ENCODE measurements around the gene CBX2. TPM values are rescaled to one million over a fixed set of nuclear protein-coding genes. Genes with fewer than 3 reads are reported as not detected.

Gene CBX2
- total RNA-seq, 1 experiment from 2014 or later, result 28.3 TPM

DNA sequence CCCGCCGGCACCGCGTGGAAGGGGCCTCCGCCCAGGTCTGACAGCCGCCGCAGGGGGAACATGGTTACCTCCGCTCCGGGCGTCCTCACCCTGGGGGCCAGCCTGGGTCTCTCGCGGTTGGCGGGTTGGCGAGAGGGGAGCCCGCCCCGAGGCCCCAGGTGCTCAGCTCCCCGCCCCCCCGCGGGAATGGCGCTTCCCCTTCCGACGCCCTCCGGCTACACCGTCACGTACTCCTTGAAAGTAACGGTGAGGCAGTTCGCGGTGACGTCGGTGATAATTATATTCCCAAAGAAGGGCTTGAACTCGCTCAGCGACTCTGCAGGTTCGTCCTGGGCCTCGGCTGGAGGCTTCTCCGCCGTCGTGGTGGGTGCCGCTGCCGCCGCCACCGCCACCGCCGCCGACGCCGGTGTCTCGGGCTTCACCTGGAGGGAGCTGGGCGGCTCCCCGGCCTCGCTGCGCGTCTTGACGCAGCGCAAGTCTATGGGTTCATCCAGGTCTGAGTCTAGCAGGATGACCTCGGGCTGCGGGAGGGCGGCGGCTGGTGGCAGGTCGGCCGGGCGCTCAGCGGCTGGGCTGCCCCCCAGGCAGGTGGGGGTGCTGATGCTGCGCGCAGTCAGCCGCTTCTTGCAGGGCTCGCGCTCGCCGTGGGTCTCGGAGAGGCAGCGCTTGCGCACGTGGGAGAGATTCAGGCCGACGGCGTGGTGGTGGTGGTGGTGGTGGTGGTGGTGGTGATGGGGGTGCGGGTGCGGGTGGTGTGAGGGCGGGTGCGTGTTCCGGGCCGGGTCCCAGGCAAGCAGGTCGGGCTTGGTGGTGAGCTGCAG is 56.0 kb downstream of the CBX2 start:
- no peak for ATAC-seq
- no peak for DNase-seq (ENCODE audit: low read depth, low spot score)
- H3K4me3 ChIP-seq (replicated peaks in 1 of 2; ENCODE audit: low read depth in 1 of 2, low read length in 2 of 2), result no peak overlapping the region
- no peaks in the 10 kb centered on the region for H3K9me2 ChIP-seq (ENCODE audit: insufficient read depth)
- TF ChIP-seq FOSL1 (IDR thresholded peaks at IDR 0.05; ENCODE audit: low read depth) (no peak), SRF (IDR thresholded peaks at IDR 0.05; ENCODE audit: low read depth) (no peak), TCF7L2 (IDR thresholded peaks at IDR 0.05; ENCODE audit: borderline replicate concordance, extremely low read depth, insufficient read depth, insufficient read length) (no peak), CEBPB (IDR thresholded peaks at IDR 0.05; ENCODE audit: low read depth) (no peak), EZH2 (IDR thresholded peaks at IDR 0.05) (no peak), ZFX (IDR thresholded peaks at IDR 0.05) (no peak), SIN3A (IDR thresholded peaks at IDR 0.05; ENCODE audit: low read depth) (no peak), POLR2A (IDR thresholded peaks at IDR 0.05; ENCODE audit: borderline replicate concordance, extremely low read depth, insufficient read depth, insufficient read length) (no peak), RAD21 (IDR thresholded peaks at IDR 0.05; ENCODE audit: low read depth) (no peak), SP1 (IDR thresholded peaks at IDR 0.05; ENCODE audit: low read depth) (no peak), ZBTB33 (IDR thresholded peaks at IDR 0.05; ENCODE audit: extremely low read depth, insufficient replicate concordance, low read length) (no peak), EZH2phosphoT487 (IDR thresholded peaks at IDR 0.05; ENCODE audit: borderline replicate concordance) (no peak)
- TF ChIP-seq, protein P1, sequence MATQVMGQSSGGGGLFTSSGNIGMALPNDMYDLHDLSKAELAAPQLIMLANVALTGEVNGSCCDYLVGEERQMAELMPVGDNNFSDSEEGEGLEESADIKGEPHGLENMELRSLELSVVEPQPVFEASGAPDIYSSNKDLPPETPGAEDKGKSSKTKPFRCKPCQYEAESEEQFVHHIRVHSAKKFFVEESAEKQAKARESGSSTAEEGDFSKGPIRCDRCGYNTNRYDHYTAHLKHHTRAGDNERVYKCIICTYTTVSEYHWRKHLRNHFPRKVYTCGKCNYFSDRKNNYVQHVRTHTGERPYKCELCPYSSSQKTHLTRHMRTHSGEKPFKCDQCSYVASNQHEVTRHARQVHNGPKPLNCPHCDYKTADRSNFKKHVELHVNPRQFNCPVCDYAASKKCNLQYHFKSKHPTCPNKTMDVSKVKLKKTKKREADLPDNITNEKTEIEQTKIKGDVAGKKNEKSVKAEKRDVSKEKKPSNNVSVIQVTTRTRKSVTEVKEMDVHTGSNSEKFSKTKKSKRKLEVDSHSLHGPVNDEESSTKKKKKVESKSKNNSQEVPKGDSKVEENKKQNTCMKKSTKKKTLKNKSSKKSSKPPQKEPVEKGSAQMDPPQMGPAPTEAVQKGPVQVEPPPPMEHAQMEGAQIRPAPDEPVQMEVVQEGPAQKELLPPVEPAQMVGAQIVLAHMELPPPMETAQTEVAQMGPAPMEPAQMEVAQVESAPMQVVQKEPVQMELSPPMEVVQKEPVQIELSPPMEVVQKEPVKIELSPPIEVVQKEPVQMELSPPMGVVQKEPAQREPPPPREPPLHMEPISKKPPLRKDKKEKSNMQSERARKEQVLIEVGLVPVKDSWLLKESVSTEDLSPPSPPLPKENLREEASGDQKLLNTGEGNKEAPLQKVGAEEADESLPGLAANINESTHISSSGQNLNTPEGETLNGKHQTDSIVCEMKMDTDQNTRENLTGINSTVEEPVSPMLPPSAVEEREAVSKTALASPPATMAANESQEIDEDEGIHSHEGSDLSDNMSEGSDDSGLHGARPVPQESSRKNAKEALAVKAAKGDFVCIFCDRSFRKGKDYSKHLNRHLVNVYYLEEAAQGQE (IDR thresholded peaks at IDR 0.05; ENCODE audit: low read depth), result no peak
- intact Hi-C loops (cut with micrococcal nuclease), result loop anchor here (2.0 kb wide), 1 partner anchor 43 kb away; no protein-coding TSS in a partner anchor
- no peaks in the 10 kb centered on the region for H3K9me3 ChIP-seq (ENCODE audit: control insufficient read depth in 1 of 2, insufficient read depth in 1 of 2, low read depth in 1 of 2, low read length in 2 of 2)
- H3K79me2 ChIP-seq (ENCODE audit: insufficient read depth, low read length), result peaks cover 52% of the 10 kb centered on the region
- H3K9ac ChIP-seq (ENCODE audit: low read length), result no peak overlapping the region
- CTCF ChIA-PET, result interaction anchor here (1.4 kb wide), 1 partner anchor 45 kb away, joined by 5 read pairs; no protein-coding TSS in a partner anchor
- H3K4me1 ChIP-seq (ENCODE audit: control insufficient read depth in 1 of 2, insufficient read depth in 2 of 2, low read length in 2 of 2), result peaks cover 55 to 74% of the 10 kb centered on the region in 2 experiments
- H3K27me3 ChIP-seq (ENCODE audit: insufficient read depth, low read length), result no peaks in the 10 kb centered on the region
- H2AFZ ChIP-seq (ENCODE audit: low read depth, low read length, poor library complexity, severe bottlenecking), result no peak overlapping the region
- no peak overlapping the region; the same call in 1 of the 2 replicates for H3K27ac ChIP-seq (ENCODE audit: low read depth, low read length)
- peaks cover 9 to 18% of the 10 kb centered on the region in 2 experiments; a peak in 2 of 4 replicates for H3K36me3 ChIP-seq (ENCODE audit: control insufficient read depth in 1 of 2, insufficient read depth in 2 of 2, low read length in 2 of 2)
- H4K20me1 ChIP-seq (ENCODE audit: insufficient read depth), result peaks cover 4% of the 10 kb centered on the region; the same call in 1 of the 2 replicates
- RAD21 ChIA-PET (ENCODE audit: low non-redundant PET in 1 of 2, low total read pairs in 2 of 2, uncharacterized antibody in 2 of 2, unreplicated experiment in 2 of 2), result no interaction called here
- POLR2A ChIA-PET, result interaction anchor here (0.9 kb wide), 1 partner anchor 17 kb away, joined by 3 read pairs; no protein-coding TSS in a partner anchor
- H3K4me2 ChIP-seq (ENCODE audit: low read length), result no peak overlapping the region
- no TSS peak for BruUV-seq (replicated peaks)
